Stomach (tissue), 9 donors: Measurements from ENCODE around the gene PI4KB. TPM values are rescaled to one million over a fixed set of nuclear protein-coding genes. Genes with fewer than 3 reads are reported as not detected.

Source experiments
- DNase-seq, 2 donors: peaks; one replicate each; pipeline versions ENCODE4 v3.0.0 to v3.0.0-alpha.2; 2013 to 2019
- H3K27ac ChIP-seq, 5 donors: fragments of 200-600 bp in 4 of 5; sonication (generic) in 4 of 5; one replicate each; pipeline ENCODE4 v1.5.1; 2013 to 2019; ENCODE audit warnings: mild to moderate bottlenecking in 1 of 5, moderate library complexity in 1 of 5
- H3K27me3 ChIP-seq, 3 donors: fragments of 200-600 bp; sonication (generic); one replicate each; pipeline ENCODE4 v1.5.1; 2017 to 2019; ENCODE audit warnings: mixed run types in 1 of 3
- H3K36me3 ChIP-seq, 4 donors: fragments of 200-600 bp; sonication (generic); 1 replicate in 3 of 4; 2 replicates in 1 of 4; pipeline ENCODE4 v1.5.1; 2016 to 2019
- H3K4me1 ChIP-seq, 4 donors: fragments of 200-600 bp; sonication (generic); one replicate each; pipeline ENCODE4 v1.5.1; 2016 to 2019
- H3K4me3 ChIP-seq, 4 donors: fragments of 200-600 bp; sonication (generic) in 3 of 4; one replicate each; pipeline ENCODE4 v1.5.1; 2016 to 2019; ENCODE audit warnings: mild to moderate bottlenecking in 1 of 4
- H3K9me3 ChIP-seq, 4 donors: fragments of 200-600 bp; sonication (generic); one replicate each; pipeline ENCODE4 v1.5.1; 2016 to 2019
- CTCF ChIP-seq, 7 experiments: fragments of 450-650 bp in 4 of 7; fragments of 200-600 bp in 3 of 7; sonication (generic) in 3 of 7; IDR thresholded peaks; one replicate each; pipeline ENCODE4 v1.5.1; 2016 to 2019; ENCODE audit warnings: antibody characterized with exemption in 7 of 7, control low read depth in 2 of 7, mild to moderate bottlenecking in 1 of 7
- EP300 ChIP-seq: sonication (generic); formaldehyde crosslinking; IDR thresholded peaks from one replicate; pipeline ENCODE4 v1.6.1; 2017; ENCODE audit warnings: antibody characterized with exemption
- POLR2A ChIP-seq, 4 donors: fragments of 450-650 bp; IDR thresholded peaks; one replicate each; pipeline ENCODE4 v1.6.1; 2016; ENCODE audit warnings: antibody characterized with exemption in 4 of 4, control low read depth in 2 of 4, mild to moderate bottlenecking in 1 of 4, moderate library complexity in 1 of 4
- POLR2AphosphoS5 ChIP-seq, 3 donors: sonication (generic); formaldehyde crosslinking; IDR thresholded peaks; one replicate each; pipeline ENCODE4 v1.6.1; 2016; ENCODE audit warnings: antibody characterized with exemption in 3 of 3
- WGBS, 5 donors: extraction: QIAGEN DNeasy Blood & Tissue Kit in 3 of 5; methylation state at CpG; one replicate each; pipeline versions ENCODE4 v1.1.5 to v1.1.7; 2013 to 2018; 5-methylcytosine and 5-hydroxymethylcytosine counted together
- intact Hi-C: fragments of 100-400 bp; cut with DNase I; formaldehyde crosslinking; loops from one replicate; pipeline ENCODE4 v1.15.1; 2023; ENCODE audit warnings: low total_unique reads
- polyA plus RNA-seq, 3 donors: library from polyadenylated mRNA; stranded (reverse); fragments of 200-250 nt; gene quantifications; one replicate each; pipeline ENCODE4 v1.2.3, GENCODE V29; 2013
- total RNA-seq, 5 donors: library from RNA; depleted of rRNA; stranded (reverse); fragments of >200 nt; gene quantifications; one replicate each; pipeline versions ENCODE4 v1.1.0 to v1.2.3, GENCODE V29; 2014 to 2016
- donor health status: healthy with polysubstance abuse.
- donor health status: Bipolar disorder and iron deficiency.
- donor health status: healthy.

Gene PI4KB
- total and polyA plus RNA-seq, 8 donors, result 24.1 to 187 (median 45.3) TPM

GRCh38 chr1:151324390-151324930 lies 2.8 kb downstream of the PI4KB start:
- TF ChIP-seq EP300 (no peak), CTCF (IDR thresholded peaks at IDR 0.05) (no peak), POLR2AphosphoS5 (IDR thresholded peaks at IDR 0.05) (no peak), POLR2A (IDR thresholded peaks at IDR 0.05) (no peak)
- H3K9me3 ChIP-seq, result no peaks in the 10 kb centered on the region
- peak overlapping the region in 1 of 4 donors; percentile 87 for H3K4me3 ChIP-seq
- peaks cover 25 to 64% (median 60%) of the 10 kb centered on the region in 4 donors for H3K36me3 ChIP-seq
- 49 to 93% (median 58%) methylated on average over 4 of the region's 4 CpGs for WGBS, 5 donors
- DNase-seq, result peak in 1 of 2 donors; percentile 81
- H3K4me1 ChIP-seq, result peaks cover 21 to 75% (median 50%) of the 10 kb centered on the region in 4 donors
- intact Hi-C loops, result no loop called here
- no peaks in the 10 kb centered on the region for H3K27me3 ChIP-seq
- no peak overlapping the region for H3K27ac ChIP-seq

- 61 to 73% (median 70%) methylated on average over 3 of the region's 3 CpGs for WGBS, 5 donors
- TF ChIP-seq CTCF (IDR thresholded peaks at IDR 0.05) (no peak), POLR2A (IDR thresholded peaks at IDR 0.05) (no peak)
These were observed 8.2 kb downstream of the PI4KB start for GRCh38 chr1:151318975-151319374.

GRCh38 chr1:151315565-151316235 lies 11.5 kb downstream of the PI4KB start:
- H3K36me3 ChIP-seq, result peaks cover 31 to 100% (median 94%) of the 10 kb centered on the region in 4 donors
- H3K4me3 ChIP-seq, result no peak overlapping the region
- 88 to 91% (median 91%) methylated on average over 17 of the region's 17 CpGs for WGBS, 5 donors
- peaks cover 38 to 62% (median 47%) of the 10 kb centered on the region in 4 donors for H3K4me1 ChIP-seq
- H3K27ac ChIP-seq, result no peak overlapping the region
- no peak for TF ChIP-seq CTCF (IDR thresholded peaks at IDR 0.05)
- intact Hi-C loops, result no loop called here
- no peaks in the 10 kb centered on the region for H3K9me3 ChIP-seq
- no peaks in the 10 kb centered on the region for H3K27me3 ChIP-seq
- no peak for DNase-seq

More at GRCh38 chr1:151318975-151319374, 8.2 kb downstream of the PI4KB start:
- H3K4me3 ChIP-seq, result no peak overlapping the region
- H3K4me1 ChIP-seq, result peaks cover 11 to 53% (median 28%) of the 10 kb centered on the region in 4 donors
- H3K36me3 ChIP-seq, result peaks cover 47 to 100% (median 96%) of the 10 kb centered on the region in 4 donors
- no peaks in the 10 kb centered on the region for H3K9me3 ChIP-seq
- no peak for DNase-seq
- H3K27me3 ChIP-seq, result no peaks in the 10 kb centered on the region
- no peak overlapping the region for H3K27ac ChIP-seq
- intact Hi-C loops, result no loop called here

- DNase-seq, result peak; percentile 47 to 67
- Histone ChIP-seq H3K36me3 (peaks cover 25 to 100% (median 91%) of the 10 kb centered on the region in 4 donors), H3K4me3 (no peak overlapping the region), H3K9me3 (no peaks in the 10 kb centered on the region), H3K27me3 (no peaks in the 10 kb centered on the region), H3K27ac (peak overlapping the region in 4 of 5 donors; percentile 6 to 84 (median 84)), H3K4me1 (peaks cover 49 to 63% (median 57%) of the 10 kb centered on the region in 4 donors)
- 46 to 62% (median 55%) methylated on average over 3 of the region's 3 CpGs for WGBS, 5 donors
- intact Hi-C loops, result no loop called here
- TF ChIP-seq POLR2AphosphoS5 (IDR thresholded peaks at IDR 0.05) (peak in 2 of 3 donors; percentile 20 to 24), CTCF (IDR thresholded peaks at IDR 0.05) (no peak)
These were observed 12.9 kb downstream of the PI4KB start for GRCh38 chr1:151314137-151314875.
